ENCODE measurements around the gene SARNP. TPM values are rescaled to one million over a fixed set of nuclear protein-coding genes. Genes with fewer than 3 reads are reported as not detected.
A peak's percentile ranks its signal among the peaks of the same experiment; 100 is the strongest.

SARNP gene
- total and polyA plus RNA-seq, 9 of the 15 experiments (the other 6 are each of a cell fraction or from before 2014, with no cell fraction given) = 70.1 to 400 (median 198) TPM

- FAIRE-seq (no peak), ATAC-seq (no peak), DNase-seq (ENCODE audit: extremely low read depth in 1 of 4, low spot score in 3 of 4) (no peak)
- TF ChIP-seq ZFX (CRISPR knock-in tag; IDR thresholded peaks at IDR 0.05) = no peak
- TF ChIP-seq JUNB (CRISPR knock-in tag; conservative IDR thresholded peaks at IDR 0.05) = no peak
- no peak for TF ChIP-seq MYC (IDR thresholded peaks at IDR 0.05; ENCODE audit: low read depth, low read length)
- no peak for TF ChIP-seq MYC (CRISPR knock-in tag; IDR thresholded peaks at IDR 0.05; ENCODE audit: borderline replicate concordance, low read depth)
- no peak for TF ChIP-seq ZNF76 (CRISPR knock-in tag; IDR thresholded peaks at IDR 0.05; ENCODE audit: borderline replicate concordance)
- TF ChIP-seq SIN3B (IDR thresholded peaks at IDR 0.05; ENCODE audit: low read depth) = no peak
- no peak for TF ChIP-seq SMAD2 (IDR thresholded peaks at IDR 0.05; ENCODE audit: low read depth, low read length)
- TF ChIP-seq, protein P1, sequence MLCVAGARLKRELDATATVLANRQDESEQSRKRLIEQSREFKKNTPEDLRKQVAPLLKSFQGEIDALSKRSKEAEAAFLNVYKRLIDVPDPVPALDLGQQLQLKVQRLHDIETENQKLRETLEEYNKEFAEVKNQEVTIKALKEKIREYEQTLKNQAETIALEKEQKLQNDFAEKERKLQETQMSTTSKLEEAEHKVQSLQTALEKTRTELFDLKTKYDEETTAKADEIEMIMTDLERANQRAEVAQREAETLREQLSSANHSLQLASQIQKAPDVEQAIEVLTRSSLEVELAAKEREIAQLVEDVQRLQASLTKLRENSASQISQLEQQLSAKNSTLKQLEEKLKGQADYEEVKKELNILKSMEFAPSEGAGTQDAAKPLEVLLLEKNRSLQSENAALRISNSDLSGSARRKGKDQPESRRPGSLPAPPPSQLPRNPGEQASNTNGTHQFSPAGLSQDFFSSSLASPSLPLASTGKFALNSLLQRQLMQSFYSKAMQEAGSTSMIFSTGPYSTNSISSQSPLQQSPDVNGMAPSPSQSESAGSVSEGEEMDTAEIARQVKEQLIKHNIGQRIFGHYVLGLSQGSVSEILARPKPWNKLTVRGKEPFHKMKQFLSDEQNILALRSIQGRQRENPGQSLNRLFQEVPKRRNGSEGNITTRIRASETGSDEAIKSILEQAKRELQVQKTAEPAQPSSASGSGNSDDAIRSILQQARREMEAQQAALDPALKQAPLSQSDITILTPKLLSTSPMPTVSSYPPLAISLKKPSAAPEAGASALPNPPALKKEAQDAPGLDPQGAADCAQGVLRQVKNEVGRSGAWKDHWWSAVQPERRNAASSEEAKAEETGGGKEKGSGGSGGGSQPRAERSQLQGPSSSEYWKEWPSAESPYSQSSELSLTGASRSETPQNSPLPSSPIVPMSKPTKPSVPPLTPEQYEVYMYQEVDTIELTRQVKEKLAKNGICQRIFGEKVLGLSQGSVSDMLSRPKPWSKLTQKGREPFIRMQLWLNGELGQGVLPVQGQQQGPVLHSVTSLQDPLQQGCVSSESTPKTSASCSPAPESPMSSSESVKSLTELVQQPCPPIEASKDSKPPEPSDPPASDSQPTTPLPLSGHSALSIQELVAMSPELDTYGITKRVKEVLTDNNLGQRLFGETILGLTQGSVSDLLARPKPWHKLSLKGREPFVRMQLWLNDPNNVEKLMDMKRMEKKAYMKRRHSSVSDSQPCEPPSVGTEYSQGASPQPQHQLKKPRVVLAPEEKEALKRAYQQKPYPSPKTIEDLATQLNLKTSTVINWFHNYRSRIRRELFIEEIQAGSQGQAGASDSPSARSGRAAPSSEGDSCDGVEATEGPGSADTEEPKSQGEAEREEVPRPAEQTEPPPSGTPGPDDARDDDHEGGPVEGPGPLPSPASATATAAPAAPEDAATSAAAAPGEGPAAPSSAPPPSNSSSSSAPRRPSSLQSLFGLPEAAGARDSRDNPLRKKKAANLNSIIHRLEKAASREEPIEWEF (CRISPR knock-in tag; IDR thresholded peaks at IDR 0.05) = no peak
- TF ChIP-seq MIER1 (IDR thresholded peaks at IDR 0.05; ENCODE audit: low read depth) = no peak
- no peak for TF ChIP-seq ZNF23 (CRISPR knock-in tag; IDR thresholded peaks at IDR 0.05)
- no peak for TF ChIP-seq TRIM24 (IDR thresholded peaks at IDR 0.05)
- no peak for TF ChIP-seq DNMT1 (IDR thresholded peaks at IDR 0.05)
- no peak for TF ChIP-seq RFX7 (CRISPR knock-in tag; IDR thresholded peaks at IDR 0.05)
- TF ChIP-seq MYNN (IDR thresholded peaks at IDR 0.05) = no peak
- no peak for TF ChIP-seq MYNN (CRISPR knock-in tag; IDR thresholded peaks at IDR 0.05)
- TF ChIP-seq, protein P2, sequence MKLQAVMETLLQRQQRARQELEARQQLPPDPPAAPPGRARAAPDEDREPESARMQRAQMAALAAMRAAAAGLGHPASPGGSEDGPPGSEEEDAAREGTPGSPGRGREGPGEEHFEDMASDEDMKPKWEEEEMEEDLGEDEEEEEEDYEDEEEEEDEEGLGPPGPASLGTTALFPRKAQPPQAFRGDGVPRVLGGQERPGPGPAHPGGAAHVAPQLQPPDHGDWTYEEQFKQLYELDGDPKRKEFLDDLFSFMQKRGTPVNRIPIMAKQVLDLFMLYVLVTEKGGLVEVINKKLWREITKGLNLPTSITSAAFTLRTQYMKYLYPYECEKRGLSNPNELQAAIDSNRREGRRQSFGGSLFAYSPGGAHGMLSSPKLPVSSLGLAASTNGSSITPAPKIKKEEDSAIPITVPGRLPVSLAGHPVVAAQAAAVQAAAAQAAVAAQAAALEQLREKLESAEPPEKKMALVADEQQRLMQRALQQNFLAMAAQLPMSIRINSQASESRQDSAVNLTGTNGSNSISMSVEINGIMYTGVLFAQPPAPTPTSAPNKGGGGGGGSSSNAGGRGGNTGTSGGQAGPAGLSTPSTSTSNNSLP (IDR thresholded peaks at IDR 0.05; ENCODE audit: borderline replicate concordance, low read depth, low read length) = no peak
- no peaks in the 10 kb centered on the region for H3K9me1 ChIP-seq (ENCODE audit: control insufficient read depth, insufficient read depth, low read length)
- no peaks in the 10 kb centered on the region for H3K27me3 ChIP-seq (ENCODE audit: control insufficient read depth in 2 of 2, insufficient read depth in 2 of 2, low read length in 2 of 2)
- in situ Hi-C loops (cut with MboI) (no loop called here), intact Hi-C loops (cut with micrococcal nuclease) (no loop called here)
- H3K79me2 ChIP-seq (ENCODE audit: control insufficient read depth, insufficient read depth, low read length) = peaks cover 3% of the 10 kb centered on the region; the same call in 1 of the 3 replicates
- H3K4me3 ChIP-seq = no peak overlapping the region
- H3K27ac ChIP-seq (ENCODE audit: extremely low read depth, low read depth, low read length) = no peak overlapping the region
- peaks cover 8 to 16% of the 10 kb centered on the region in 2 experiments; a peak in 4 of 5 replicates for H3K4me1 ChIP-seq (replicated peaks in 1 of 2; ENCODE audit: control insufficient read depth in 2 of 2, insufficient read depth in 2 of 2, low read length in 2 of 2)
- no TSS peak for BruUV-seq (replicated peaks)
- no peaks in the 10 kb centered on the region for H3K9me3 ChIP-seq (replicated peaks; ENCODE audit: control insufficient read depth, insufficient read depth, low read depth, low read length)
- no peak overlapping the region for H3K4me2 ChIP-seq (ENCODE audit: insufficient read depth, low read length)
- H2AFZ ChIP-seq (ENCODE audit: low read depth, low read length) = peak overlapping the region; percentile 67
- POLR2A ChIA-PET = no interaction called here
- CTCF ChIA-PET (ENCODE audit: low intra/inter-chr PET ratio) = no interaction called here
- no peaks in the 10 kb centered on the region for H3K36me3 ChIP-seq (ENCODE audit: control insufficient read depth, insufficient read depth, low read length)
- 63% methylated on average over 7 of the region's 7 CpGs for WGBS (ENCODE audit: insufficient coverage, low coverage, missing lambda C conversion rate)
- H4K20me1 ChIP-seq (replicated peaks; ENCODE audit: control insufficient read depth, insufficient read depth, low read length) = no peaks in the 10 kb centered on the region
- H3K9ac ChIP-seq (ENCODE audit: insufficient read depth in 1 of 2, low read depth in 2 of 2, low read length in 2 of 2) = no peak overlapping the region
Observed at GRCh38 chr12:55849616-55850343, 32.3 kb upstream of the SARNP start.

All from K562 (cell line).